MCF 10A (cell line): Measurements from ENCODE around the gene ENTPD3. TPM values are rescaled to one million over a fixed set of nuclear protein-coding genes. Genes with fewer than 3 reads are reported as not detected.

ENCODE experiments used
- BruUV-seq: library from RNA; stranded (reverse); fragments of 400-500 nt; replicated peaks from 2 replicates; lab custom pipeline; 2021; lab: Mats Ljungman, UMichigan
- CTCF ChIA-PET: fragments of 300-600 bp; sonication (Branson Sonifier 250); formaldehyde crosslinking; extraction: SDS; loops from one replicate; lab custom pipeline; 2021; ENCODE audit warnings: antibody characterized with exemption, inconsistent platforms; lab: Yijun Ruan, JAX
- POLR2A ChIA-PET: fragments of 300-600, 350-650 bp; sonication (Branson Sonifier 250); formaldehyde crosslinking; extraction: SDS; loops from one replicate; lab custom pipeline; 2020; ENCODE audit warnings: antibody characterized with exemption, inconsistent platforms; lab: Yijun Ruan, JAX
- DNase-seq: peaks from one replicate; pipeline ENCODE4 v3.0.0-alpha.2; 2018; ENCODE audit not compliant: unreplicated experiment
- H3K27ac Mint-ChIP-seq: one replicate; pipeline ENCODE4 v1.8.0; 2022; ENCODE audit warnings: mild to moderate bottlenecking, low read depth, mixed read lengths; ENCODE audit not compliant: unreplicated experiment
- H3K27me3 Mint-ChIP-seq: one replicate; pipeline ENCODE4 v1.8.0; 2022; ENCODE audit warnings: mixed read lengths; ENCODE audit not compliant: insufficient read depth, unreplicated experiment
- H3K36me3 Mint-ChIP-seq: one replicate; pipeline ENCODE4 v1.8.0; 2022; ENCODE audit warnings: mild to moderate bottlenecking, moderate library complexity, mixed read lengths; ENCODE audit not compliant: insufficient read depth, unreplicated experiment
- H3K4me1 Mint-ChIP-seq: one replicate; pipeline ENCODE4 v1.8.0; 2022; ENCODE audit warnings: mixed read lengths; ENCODE audit not compliant: insufficient read depth, unreplicated experiment
- H3K4me3 Mint-ChIP-seq: one replicate; pipeline ENCODE4 v1.8.0; 2022; ENCODE audit warnings: mild to moderate bottlenecking, moderate library complexity, mixed read lengths; ENCODE audit not compliant: unreplicated experiment
- H3K9me3 Mint-ChIP-seq: one replicate; pipeline ENCODE4 v1.8.0; 2022; ENCODE audit warnings: mixed read lengths; ENCODE audit not compliant: unreplicated experiment
- intact Hi-C: fragments of 100-400 bp; cut with micrococcal nuclease; formaldehyde crosslinking; loops from 2 replicates; pipeline ENCODE4 v1.14.1; 2022
- total RNA-seq: library from RNA; stranded (reverse); gene quantifications from 2 replicates; pipeline ENCODE4 v1.2.3, GENCODE V29; 2022
- TF ChIP-seq, protein P1 (sequence below): fragments of 200-600 bp; IDR thresholded peaks from one replicate; pipeline ENCODE4 v1.8.0; 2022; ENCODE audit warnings: antibody characterized with exemption, mild to moderate bottlenecking; ENCODE audit not compliant: unreplicated experiment

Gene ENTPD3
- total RNA-seq, 1 experiment from 2014 or later = 0.28 TPM

DNA sequence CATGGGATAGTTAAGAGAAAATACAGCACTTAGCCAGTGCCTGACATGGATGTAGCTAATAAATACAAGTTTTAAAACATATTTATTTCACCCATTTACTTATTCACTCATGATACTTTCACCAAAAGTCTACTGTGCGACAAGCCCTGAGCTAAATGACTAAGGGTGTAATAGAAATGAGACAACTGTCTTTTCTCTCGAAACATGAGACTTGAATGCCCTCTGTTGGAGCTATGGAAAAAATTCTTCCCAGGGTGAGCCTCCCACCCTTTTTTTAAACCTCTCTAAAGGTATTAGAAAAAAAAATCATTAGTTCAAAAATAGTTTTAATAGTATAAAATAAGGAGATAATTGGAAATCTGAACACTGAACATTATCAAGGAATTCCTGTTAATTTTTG is 45.8 kb downstream of the ENTPD3 start:
- BruUV-seq = no TSS peak
- Mint-ChIP-seq H3K9me3 (no peaks in the 10 kb centered on the region), H3K4me1 (no peaks in the 10 kb centered on the region), H3K27me3 (no peaks in the 10 kb centered on the region), H3K4me3 (no peak overlapping the region), H3K36me3 (no peaks in the 10 kb centered on the region), H3K27ac (no peak overlapping the region)
- POLR2A ChIA-PET = interaction anchor here (0.6 to 0.7 kb wide), 2 partner anchors 52 to 106 kb away, joined by 3 read pairs; no protein-coding TSS in a partner anchor
- CTCF ChIA-PET = interaction anchor here (0.7 to 2.8 kb wide), 7 partner anchors 11 to 241 kb away, joined by 3 to 37 read pairs (median 4); no protein-coding TSS in a partner anchor
- intact Hi-C loops = no loop called here
- DNase-seq = no peak
- TF ChIP-seq, protein P1, sequence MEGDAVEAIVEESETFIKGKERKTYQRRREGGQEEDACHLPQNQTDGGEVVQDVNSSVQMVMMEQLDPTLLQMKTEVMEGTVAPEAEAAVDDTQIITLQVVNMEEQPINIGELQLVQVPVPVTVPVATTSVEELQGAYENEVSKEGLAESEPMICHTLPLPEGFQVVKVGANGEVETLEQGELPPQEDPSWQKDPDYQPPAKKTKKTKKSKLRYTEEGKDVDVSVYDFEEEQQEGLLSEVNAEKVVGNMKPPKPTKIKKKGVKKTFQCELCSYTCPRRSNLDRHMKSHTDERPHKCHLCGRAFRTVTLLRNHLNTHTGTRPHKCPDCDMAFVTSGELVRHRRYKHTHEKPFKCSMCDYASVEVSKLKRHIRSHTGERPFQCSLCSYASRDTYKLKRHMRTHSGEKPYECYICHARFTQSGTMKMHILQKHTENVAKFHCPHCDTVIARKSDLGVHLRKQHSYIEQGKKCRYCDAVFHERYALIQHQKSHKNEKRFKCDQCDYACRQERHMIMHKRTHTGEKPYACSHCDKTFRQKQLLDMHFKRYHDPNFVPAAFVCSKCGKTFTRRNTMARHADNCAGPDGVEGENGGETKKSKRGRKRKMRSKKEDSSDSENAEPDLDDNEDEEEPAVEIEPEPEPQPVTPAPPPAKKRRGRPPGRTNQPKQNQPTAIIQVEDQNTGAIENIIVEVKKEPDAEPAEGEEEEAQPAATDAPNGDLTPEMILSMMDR = no peak

DNA sequence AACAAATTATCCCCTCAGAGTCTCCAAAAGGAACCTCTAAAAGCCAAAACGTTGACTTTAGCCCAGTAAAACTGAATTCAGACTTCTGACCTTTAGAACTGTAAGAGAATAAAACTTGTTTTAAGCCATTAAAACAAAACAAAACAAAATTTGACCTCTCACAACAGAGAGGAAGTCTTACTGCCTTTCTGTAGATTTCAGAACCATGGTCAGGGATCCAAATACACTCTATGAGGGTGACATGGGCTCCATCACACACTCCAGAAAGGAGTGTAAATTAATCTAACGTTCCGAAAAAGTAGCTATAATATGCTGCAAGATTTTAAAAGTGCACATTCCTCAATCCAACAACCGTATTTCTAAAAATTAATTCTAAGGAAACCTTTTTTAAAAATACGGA is 50.9 kb downstream of the ENTPD3 start:
- intact Hi-C loops = no loop called here
- no peak for DNase-seq
- H3K9me3 Mint-ChIP-seq = no peaks in the 10 kb centered on the region
- ChIA-PET POLR2A (interaction anchor here (1.0 to 2.8 kb wide), 2 partner anchors 15 to 99 kb away, joined by 3 to 12 read pairs; no protein-coding TSS in a partner anchor), CTCF (interaction anchor here (0.6 to 1.5 kb wide), 5 partner anchors 14 to 1149 kb away, joined by 3 to 6 read pairs (median 3); no protein-coding TSS in a partner anchor)
- H3K27ac Mint-ChIP-seq = no peak overlapping the region
- no peaks in the 10 kb centered on the region for H3K27me3 Mint-ChIP-seq
- H3K36me3 Mint-ChIP-seq = no peaks in the 10 kb centered on the region
- TF ChIP-seq, protein P1 = no peak
- H3K4me1 Mint-ChIP-seq = no peaks in the 10 kb centered on the region
- H3K4me3 Mint-ChIP-seq = no peak overlapping the region
- no TSS peak for BruUV-seq

DNA sequence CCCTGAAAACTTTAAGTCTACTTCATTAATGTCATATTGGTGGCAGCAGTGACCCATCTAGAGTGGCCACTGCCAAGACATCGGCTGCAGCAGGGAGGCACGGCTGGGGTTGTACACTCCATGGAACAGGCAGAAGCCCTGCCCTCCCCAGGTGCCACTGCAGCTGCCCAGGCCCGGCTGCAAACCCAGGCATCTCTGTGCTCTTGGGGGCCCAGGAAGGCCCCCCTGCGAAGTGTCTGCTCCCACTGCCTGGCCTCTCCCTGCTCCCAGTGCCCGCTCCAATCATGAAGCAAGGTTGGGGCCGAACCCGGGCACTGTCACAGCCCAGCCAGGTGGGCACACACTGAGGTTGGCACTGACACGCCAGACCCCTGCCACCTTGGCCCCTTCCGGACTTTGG is 58.1 kb downstream of the ENTPD3 start:
- TF ChIP-seq, protein P1 = no peak
- DNase-seq = no peak
- H3K4me3 Mint-ChIP-seq = no peak overlapping the region
- H3K36me3 Mint-ChIP-seq = peaks cover 5% of the 10 kb centered on the region
- POLR2A ChIA-PET = no interaction called here
- no peaks in the 10 kb centered on the region for H3K27me3 Mint-ChIP-seq
- peaks cover 4% of the 10 kb centered on the region for H3K4me1 Mint-ChIP-seq
- BruUV-seq = no TSS peak
- H3K27ac Mint-ChIP-seq = no peak overlapping the region
- H3K9me3 Mint-ChIP-seq = no peaks in the 10 kb centered on the region
- intact Hi-C loops = no loop called here
- CTCF ChIA-PET = no interaction called here

DNA sequence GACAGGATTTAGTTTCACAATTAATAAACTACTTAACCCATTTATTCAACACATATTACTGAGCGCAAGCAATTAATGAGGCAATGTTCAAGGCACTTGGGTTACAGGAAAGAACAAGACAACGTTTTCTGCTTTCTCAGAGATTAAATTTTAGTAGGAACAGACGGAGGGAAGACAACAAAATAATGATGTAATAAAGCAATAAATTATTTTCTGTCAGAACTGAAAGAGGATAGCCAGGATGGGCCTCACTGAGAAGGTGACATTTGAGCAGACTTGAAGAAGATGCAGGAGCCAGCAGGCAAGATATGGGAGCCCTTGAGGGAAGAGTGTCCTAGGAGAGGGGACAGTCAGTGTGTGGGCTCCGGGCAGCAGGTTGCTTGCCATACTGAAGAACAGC is 58.9 kb downstream of the ENTPD3 start:
- no peak overlapping the region for H3K27ac Mint-ChIP-seq
- CTCF ChIA-PET = no interaction called here
- TF ChIP-seq, protein P1 = no peak
- no peaks in the 10 kb centered on the region for H3K9me3 Mint-ChIP-seq
- peaks cover 7% of the 10 kb centered on the region for H3K4me1 Mint-ChIP-seq
- BruUV-seq = no TSS peak
- no peak overlapping the region for H3K4me3 Mint-ChIP-seq
- H3K36me3 Mint-ChIP-seq = peaks cover 5% of the 10 kb centered on the region
- intact Hi-C loops = no loop called here
- H3K27me3 Mint-ChIP-seq = no peaks in the 10 kb centered on the region
- POLR2A ChIA-PET = interaction anchor here (0.6 kb wide), 1 partner anchor 166 kb away, joined by 3 read pairs; no protein-coding TSS in a partner anchor
- DNase-seq = no peak
